Activated naive CD4-positive, alpha-beta T cell treated with anti-CD3 and anti-CD28 coated beads, Interleukin-2, amount 10 ng/mL, durations not matched to agents 7 days and 5 days (primary cell): Measurements from ENCODE around the gene GFER.

Experiments
- CTCF ChIA-PET: fragments of 350-600 bp; sonication (Branson Sonifier 250); formaldehyde crosslinking; loops from one replicate; lab custom pipeline; 2021; ENCODE audit warnings: antibody characterized with exemption; lab: Charles Lee
- DNase-seq: peaks from one replicate; pipeline ENCODE4 v3.0.0-alpha.2; 2020
- H3K27ac Mint-ChIP-seq: one replicate; pipeline ENCODE4 v1.8.0; 2021; ENCODE audit warnings: mild to moderate bottlenecking, moderate library complexity, mixed read lengths
- H3K27me3 Mint-ChIP-seq: one replicate; pipeline ENCODE4 v1.8.0; 2021; ENCODE audit warnings: mild to moderate bottlenecking, mixed read lengths
- H3K36me3 Mint-ChIP-seq: one replicate; pipeline ENCODE4 v1.8.0; 2021; ENCODE audit warnings: mixed read lengths
- H3K4me1 Mint-ChIP-seq: one replicate; pipeline ENCODE4 v1.8.0; 2021; ENCODE audit warnings: mixed read lengths
- H3K4me3 Mint-ChIP-seq: one replicate; pipeline ENCODE4 v1.8.0; 2021; ENCODE audit warnings: mild to moderate bottlenecking, moderate library complexity, mixed read lengths
- H3K9me3 Mint-ChIP-seq: one replicate; pipeline ENCODE4 v1.8.0; 2021; ENCODE audit warnings: mixed read lengths

GFER gene

DNA sequence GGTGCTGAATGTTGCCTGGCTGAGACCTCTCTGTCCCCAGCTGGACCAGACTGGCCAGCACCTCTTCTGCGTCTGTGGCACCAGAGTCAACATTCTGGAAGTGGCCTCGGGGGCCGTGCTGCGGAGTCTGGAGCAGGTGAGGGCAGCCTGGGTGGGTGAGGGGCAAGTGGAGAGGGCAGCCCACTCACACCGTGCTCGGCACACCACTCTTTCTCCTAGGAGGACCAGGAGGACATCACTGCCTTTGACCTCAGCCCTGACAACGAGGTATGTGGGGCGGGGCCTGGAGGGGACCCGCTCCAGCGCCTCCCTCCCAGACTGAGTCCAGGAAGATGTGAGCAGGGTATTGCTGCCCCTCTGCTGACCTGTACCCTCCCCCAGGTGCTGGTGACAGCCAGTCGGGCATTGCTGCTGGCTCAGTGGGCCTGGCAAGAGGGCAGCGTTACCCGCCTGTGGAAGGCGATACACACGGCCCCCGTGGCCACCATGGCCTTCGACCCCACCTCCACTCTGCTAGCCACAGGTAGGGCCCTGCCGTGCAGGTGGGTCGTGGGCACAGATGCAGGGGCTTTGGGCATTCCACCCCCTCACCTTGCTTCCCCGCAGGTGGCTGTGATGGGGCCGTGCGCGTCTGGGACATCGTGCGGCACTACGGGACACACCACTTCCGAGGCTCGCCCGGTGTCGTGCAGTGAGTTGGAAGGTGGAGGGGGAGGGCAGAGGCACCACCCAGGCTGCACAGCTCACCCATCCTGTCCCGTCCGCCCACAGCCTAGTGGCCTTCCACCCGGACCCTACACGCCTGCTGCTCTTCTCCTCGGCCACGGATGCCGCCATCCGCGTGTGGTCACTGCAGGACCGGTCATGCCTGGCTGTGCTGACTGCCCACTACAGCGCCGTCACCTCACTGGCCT lies 9.6 kb upstream of the GFER start:
- Mint-ChIP-seq H3K36me3 (peaks cover 17% of the 10 kb centered on the region), H3K4me3 (no peak overlapping the region), H3K9me3 (no peaks in the 10 kb centered on the region), H3K4me1 (peaks cover 37% of the 10 kb centered on the region), H3K27ac (no peak overlapping the region), H3K27me3 (peaks cover 9% of the 10 kb centered on the region)
- no peak for DNase-seq
- CTCF ChIA-PET, result no interaction called here

- H3K9me3 Mint-ChIP-seq, result no peaks in the 10 kb centered on the region
- H3K36me3 Mint-ChIP-seq, result peaks cover 17% of the 10 kb centered on the region
- peaks cover 21% of the 10 kb centered on the region for H3K27me3 Mint-ChIP-seq
- CTCF ChIA-PET, result no interaction called here
- no peak overlapping the region for H3K27ac Mint-ChIP-seq
- H3K4me1 Mint-ChIP-seq, result peaks cover 32% of the 10 kb centered on the region
- H3K4me3 Mint-ChIP-seq, result no peak overlapping the region
- DNase-seq, result no peak
These were observed 8.4 kb upstream of the GFER start for GRCh38 chr16:1975432-1976215.

DNA sequence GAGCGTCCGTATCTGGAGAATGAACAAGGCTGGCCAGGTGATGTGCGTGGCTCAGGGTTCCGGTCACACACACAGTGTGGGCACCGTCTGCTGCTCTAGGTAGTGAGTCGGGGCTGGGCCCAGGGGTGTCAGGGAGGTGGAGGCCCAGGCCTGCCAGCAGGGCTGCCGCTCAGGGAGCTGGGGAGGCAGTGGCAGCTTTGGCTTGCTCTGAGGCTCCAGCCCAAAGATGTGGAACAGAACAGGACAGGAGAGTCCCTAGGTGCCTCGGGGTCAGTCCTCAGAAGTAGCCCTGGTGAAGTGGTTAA lies 7.8 kb upstream of the GFER start:
- Mint-ChIP-seq H3K27me3 (peaks cover 27% of the 10 kb centered on the region), H3K4me3 (no peak overlapping the region), H3K36me3 (peaks cover 17% of the 10 kb centered on the region), H3K4me1 (peaks cover 26% of the 10 kb centered on the region), H3K27ac (no peak overlapping the region), H3K9me3 (no peaks in the 10 kb centered on the region)
- CTCF ChIA-PET, result no interaction called here
- DNase-seq, result no peak

DNA sequence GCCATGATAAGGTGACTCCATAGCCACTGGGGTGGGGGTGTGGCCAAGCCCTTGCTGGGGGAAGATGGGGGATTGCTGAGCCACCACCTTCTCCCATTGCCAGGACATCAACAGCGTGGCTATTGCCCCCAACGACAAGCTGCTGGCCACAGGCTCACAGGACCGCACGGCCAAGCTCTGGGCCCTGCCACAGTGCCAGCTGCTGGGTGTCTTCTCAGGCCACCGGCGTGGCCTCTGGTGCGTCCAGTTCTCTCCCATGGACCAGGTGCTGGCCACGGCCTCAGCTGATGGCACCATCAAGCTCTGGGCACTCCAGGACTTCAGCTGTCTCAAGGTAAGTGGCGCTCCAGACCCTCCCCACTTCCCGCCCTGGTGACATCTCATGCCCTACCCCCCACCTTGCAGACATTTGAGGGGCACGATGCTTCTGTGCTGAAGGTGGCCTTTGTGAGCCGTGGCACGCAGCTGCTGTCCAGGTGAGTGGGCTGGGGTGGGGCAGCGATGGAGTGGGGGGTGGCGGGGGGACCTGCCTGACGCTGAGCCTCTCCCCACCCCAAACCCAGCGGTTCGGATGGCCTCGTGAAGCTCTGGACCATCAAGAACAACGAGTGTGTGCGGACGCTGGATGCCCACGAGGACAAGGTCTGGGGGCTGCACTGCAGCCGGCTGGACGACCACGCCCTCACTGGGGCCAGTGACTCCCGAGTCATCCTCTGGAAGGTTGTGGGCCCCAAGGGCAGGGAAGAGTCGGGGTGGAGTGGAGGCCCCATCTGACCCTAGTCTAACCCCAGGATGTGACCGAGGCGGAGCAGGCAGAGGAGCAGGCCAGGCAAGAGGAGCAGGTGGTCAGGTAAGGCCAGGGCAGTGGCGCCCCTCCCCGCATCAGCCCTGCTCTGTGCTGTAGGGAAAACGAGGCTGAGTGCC lies 6.8 kb upstream of the GFER start:
- H3K4me3 Mint-ChIP-seq, result no peak overlapping the region
- peaks cover 19% of the 10 kb centered on the region for H3K4me1 Mint-ChIP-seq
- H3K27me3 Mint-ChIP-seq, result peaks cover 37% of the 10 kb centered on the region
- no peak overlapping the region for H3K27ac Mint-ChIP-seq
- H3K9me3 Mint-ChIP-seq, result no peaks in the 10 kb centered on the region
- DNase-seq, result no peak
- CTCF ChIA-PET, result no interaction called here
- peaks cover 13% of the 10 kb centered on the region for H3K36me3 Mint-ChIP-seq

- Mint-ChIP-seq H3K27me3 (peaks cover 44% of the 10 kb centered on the region), H3K36me3 (peaks cover 13% of the 10 kb centered on the region), H3K4me1 (peaks cover 16% of the 10 kb centered on the region), H3K27ac (no peak overlapping the region), H3K4me3 (no peak overlapping the region), H3K9me3 (no peaks in the 10 kb centered on the region)
- DNase-seq, result no peak
- CTCF ChIA-PET, result no interaction called here
These were observed 6.1 kb upstream of the GFER start for GRCh38 chr16:1977875-1978268.

- Mint-ChIP-seq H3K36me3 (peaks cover 14% of the 10 kb centered on the region), H3K9me3 (no peaks in the 10 kb centered on the region), H3K4me1 (peaks cover 14% of the 10 kb centered on the region), H3K4me3 (no peak overlapping the region), H3K27ac (no peak overlapping the region), H3K27me3 (peaks cover 51% of the 10 kb centered on the region)
- DNase-seq, result no peak
- CTCF ChIA-PET, result no interaction called here
These were observed 5.4 kb upstream of the GFER start for GRCh38 chr16:1978476-1979120.

DNA sequence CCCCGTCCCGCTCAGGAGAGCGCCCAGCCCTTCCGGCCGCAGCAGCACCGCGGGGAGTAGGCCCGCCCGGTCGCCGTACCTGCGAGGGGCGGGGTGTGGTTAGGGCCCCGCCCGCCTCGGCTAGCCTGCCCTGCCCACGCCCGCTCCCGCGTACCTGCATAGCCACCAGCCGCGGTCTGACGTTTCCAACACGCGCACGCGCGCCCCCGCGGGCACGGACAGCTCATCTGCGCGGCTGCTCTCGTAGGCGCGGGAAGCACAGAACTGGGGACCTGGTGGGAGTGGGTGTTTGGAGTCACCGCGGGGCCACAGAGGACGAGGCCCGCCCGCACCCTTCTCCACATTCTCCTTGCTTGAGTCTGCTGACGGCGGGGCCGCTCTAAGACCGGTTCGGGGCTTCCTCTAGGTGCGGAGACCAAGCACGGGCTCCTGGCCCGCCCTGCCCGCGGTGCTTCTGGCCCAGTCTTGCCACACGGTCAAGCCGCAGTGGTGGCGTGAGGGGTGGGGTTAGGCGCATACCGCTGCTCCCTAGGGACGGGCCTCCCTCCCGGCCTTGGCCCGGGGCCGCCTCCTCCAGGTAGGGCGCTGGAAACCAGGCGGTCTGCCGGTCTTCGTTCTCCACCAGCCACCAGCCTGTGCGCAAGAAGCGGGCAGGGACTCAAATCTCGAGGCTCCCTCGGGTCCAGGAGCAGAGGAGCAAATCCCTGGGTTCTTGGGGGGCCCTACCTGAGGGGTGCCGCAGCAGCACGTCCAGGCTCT lies 4.5 kb upstream of the GFER start:
- H3K27ac Mint-ChIP-seq, result no peak overlapping the region
- H3K27me3 Mint-ChIP-seq, result peaks cover 59% of the 10 kb centered on the region
- H3K4me1 Mint-ChIP-seq, result peaks cover 9% of the 10 kb centered on the region
- no peak overlapping the region for H3K4me3 Mint-ChIP-seq
- CTCF ChIA-PET, result no interaction called here
- peaks cover 14% of the 10 kb centered on the region for H3K36me3 Mint-ChIP-seq
- DNase-seq, result no peak
- H3K9me3 Mint-ChIP-seq, result no peaks in the 10 kb centered on the region

DNA sequence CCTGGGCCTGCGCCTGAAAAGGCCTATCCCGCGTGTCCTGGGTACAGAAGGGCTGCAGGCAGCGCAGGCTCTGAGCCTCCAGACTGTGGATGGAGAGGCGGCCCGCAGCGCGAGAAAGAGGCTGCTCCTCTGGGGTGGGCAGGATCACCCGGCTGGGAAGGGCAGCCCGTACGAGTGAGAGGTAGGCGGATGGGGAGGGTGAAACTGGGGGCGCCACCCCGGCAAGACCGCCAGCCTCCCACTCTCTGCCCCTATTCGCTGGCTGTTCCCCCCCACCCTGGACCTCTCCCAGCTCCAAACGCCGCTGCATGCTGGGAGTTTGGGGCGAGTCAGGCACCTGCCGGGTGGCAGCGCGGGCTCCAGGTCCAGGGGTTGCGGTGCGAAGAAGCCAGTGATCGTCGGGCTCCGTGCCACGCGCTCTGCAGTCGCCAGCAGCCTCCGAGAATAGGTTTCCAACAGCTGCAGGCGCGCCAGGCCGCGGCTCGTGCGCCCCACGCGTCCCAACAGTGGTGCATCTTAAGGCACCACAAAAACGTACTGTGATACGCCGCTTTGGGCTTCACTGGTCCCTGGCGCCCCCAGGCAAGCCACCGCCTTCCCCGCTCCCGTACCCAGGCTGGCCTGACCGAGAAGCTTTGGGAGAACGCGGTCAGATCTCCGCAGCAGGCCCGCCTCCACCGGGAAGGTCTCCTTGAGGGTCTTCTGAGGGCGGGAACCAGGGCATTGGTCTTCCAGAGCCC lies 3.8 kb upstream of the GFER start:
- Mint-ChIP-seq H3K4me1 (peaks cover 14% of the 10 kb centered on the region), H3K36me3 (peaks cover 11% of the 10 kb centered on the region), H3K4me3 (no peak overlapping the region), H3K9me3 (no peaks in the 10 kb centered on the region), H3K27ac (no peak overlapping the region), H3K27me3 (peaks cover 62% of the 10 kb centered on the region)
- CTCF ChIA-PET, result no interaction called here
- DNase-seq, result no peak

GRCh38 chr16:1980770-1981087 lies 3.3 kb upstream of the GFER start:
- Mint-ChIP-seq H3K9me3 (no peaks in the 10 kb centered on the region), H3K4me1 (peaks cover 20% of the 10 kb centered on the region), H3K27ac (no peak overlapping the region), H3K4me3 (no peak overlapping the region), H3K36me3 (peaks cover 10% of the 10 kb centered on the region), H3K27me3 (peaks cover 62% of the 10 kb centered on the region)
- CTCF ChIA-PET, result no interaction called here
- no peak for DNase-seq

GRCh38 chr16:1981398-1981836 lies 2.6 kb upstream of the GFER start, which contains the start of gene NOXO1:
NOXO1 (minus strand) TSS chr16:1981469; CDS start chr16:1981179, 290 bp downstream.
- CTCF ChIA-PET, result interaction anchor here (1.2 kb wide), 1 partner anchor 174 kb away, joined by 3 read pairs; no protein-coding TSS in a partner anchor
- peaks cover 7% of the 10 kb centered on the region for H3K36me3 Mint-ChIP-seq
- H3K9me3 Mint-ChIP-seq, result no peaks in the 10 kb centered on the region
- peaks cover 64% of the 10 kb centered on the region for H3K27me3 Mint-ChIP-seq
- peaks cover 22% of the 10 kb centered on the region for H3K4me1 Mint-ChIP-seq
- no peak for DNase-seq
- peak within 1 kb of the TSS; percentile 80 for H3K4me3 Mint-ChIP-seq
- no peak within 1 kb of the TSS for H3K27ac Mint-ChIP-seq

DNA sequence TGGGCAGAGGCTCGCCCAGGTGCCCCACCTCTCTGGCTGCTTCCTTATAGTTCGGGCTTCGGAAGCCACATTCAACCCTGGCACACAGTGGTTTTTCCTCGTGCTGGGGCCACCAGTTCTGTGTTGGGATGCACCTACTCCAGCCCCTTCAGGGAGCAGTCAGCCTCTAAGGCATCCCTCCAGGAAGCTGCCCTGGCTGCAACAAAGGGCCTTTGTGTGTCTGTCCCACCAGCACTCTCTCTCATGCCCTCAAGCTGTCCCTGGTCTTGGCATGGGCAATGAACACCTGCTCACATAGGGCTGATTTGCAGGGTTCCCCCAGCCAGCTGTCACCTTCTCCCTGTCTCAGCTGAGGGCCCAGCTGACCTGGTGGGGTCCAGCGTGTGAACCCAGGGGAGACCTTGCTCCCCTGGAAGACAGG lies 2.0 kb upstream of the GFER start:
- peaks cover 70% of the 10 kb centered on the region for H3K27me3 Mint-ChIP-seq
- H3K4me3 Mint-ChIP-seq, result peak overlapping the region; percentile 80
- no peak overlapping the region for H3K27ac Mint-ChIP-seq
- H3K36me3 Mint-ChIP-seq, result peaks cover 13% of the 10 kb centered on the region
- peaks cover 22% of the 10 kb centered on the region for H3K4me1 Mint-ChIP-seq
- no peak for DNase-seq
- no peaks in the 10 kb centered on the region for H3K9me3 Mint-ChIP-seq
- CTCF ChIA-PET, result interaction anchor here (1.1 to 1.2 kb wide), 2 partner anchors 22 to 173 kb away, joined by 3 to 5 read pairs; no protein-coding TSS in a partner anchor

GRCh38 chr16:1982991-1983543 lies 926 bp upstream of the GFER start:
- CTCF ChIA-PET, result interaction anchor here (1.1 kb wide), 1 partner anchor 21 kb away, joined by 5 read pairs; no protein-coding TSS in a partner anchor
- DNase-seq, result no peak
- H3K9me3 Mint-ChIP-seq, result no peaks in the 10 kb centered on the region

More at GRCh38 chr16:1982991-1983543, 926 bp upstream of the GFER start:
- Mint-ChIP-seq H3K27me3 (peaks cover 71% of the 10 kb centered on the region), H3K4me1 (peaks cover 22% of the 10 kb centered on the region), H3K4me3 (peak overlapping the region; percentile 80), H3K27ac (peak overlapping the region; percentile 52), H3K36me3 (peaks cover 10% of the 10 kb centered on the region)
